GM12878 (cell line): Measurements from ENCODE around the gene CNN1. TPM values are rescaled to one million over a fixed set of nuclear protein-coding genes. Genes with fewer than 3 reads are reported as not detected.

Experiments used
- ATAC-seq: fragments of 200-7000 bp; cut with Tn5 transposase; 3 replicates; pipeline ENCODE4 v1.9.1; 2020; ENCODE audit warnings: mild to moderate bottlenecking, moderate library complexity
- BruUV-seq: library from RNA; stranded (reverse); fragments of 400-500 nt; replicated peaks from 2 replicates; lab custom pipeline; 2021; lab: Mats Ljungman, UMichigan
- CTCF ChIA-PET: fragments of 300-600 bp; sonication (Branson Sonifier 250); formaldehyde crosslinking; extraction: SDS; loops from one replicate; lab custom pipeline; 2021; ENCODE audit warnings: inconsistent platforms; lab: Yijun Ruan, JAX
- POLR2A ChIA-PET: fragments of 350-600 bp; formaldehyde crosslinking; extraction: SDS; loops from one replicate; lab custom pipeline; 2021; ENCODE audit warnings: inconsistent platforms; lab: Charles Lee
- RAD21 ChIA-PET: fragments of 300-600 bp; sonication (Branson Sonifier 250); formaldehyde crosslinking; loops from one replicate; lab custom pipeline; 2023; ENCODE audit warnings: antibody characterized with exemption; ENCODE audit not compliant: unreplicated experiment; lab: Charles Lee
- SMC1A ChIA-PET: fragments of 300-600 bp; sonication (Branson Sonifier 250); formaldehyde crosslinking; loops from one replicate; lab custom pipeline; 2023; ENCODE audit not compliant: unreplicated experiment, uncharacterized antibody; lab: Charles Lee
- DNase-seq: peaks from one replicate; pipeline ENCODE4 v3.0.0-alpha.2; 2011; ENCODE audit warnings: low read depth, low spot score
- FAIRE-seq: peaks from 3 replicates; lab custom pipeline; 2011; peaks lifted over from hg19 to GRCh38; lab: Jason Lieb, UNC
- H2AFZ ChIP-seq: 2 replicates; pipeline ENCODE4 v1.6.0; 2011; ENCODE audit warnings: low read depth, low read length, control low read depth; ENCODE audit not compliant: control insufficient read depth
- H3K27ac ChIP-seq: 2 replicates; pipeline ENCODE4 v1.5.1; 2011; ENCODE audit warnings: control low read depth; ENCODE audit not compliant: control insufficient read depth, insufficient read depth
- H3K27me3 ChIP-seq, 2 experiments: replicated peaks in 1 of 2; 2 replicates each; pipeline versions ENCODE4 v1.6.0 to v1.6.1; 2011; ENCODE audit warnings: low read length in 1 of 2; ENCODE audit not compliant: control insufficient read depth in 2 of 2, insufficient read depth in 2 of 2
- H3K36me3 ChIP-seq, 2 experiments: 2 replicates each; pipeline ENCODE4 v1.5.1; 2011; ENCODE audit warnings: low read length in 1 of 2; ENCODE audit not compliant: control insufficient read depth in 2 of 2, insufficient read depth in 2 of 2
- H3K4me1 ChIP-seq: 2 replicates; pipeline ENCODE4 v1.6.1; 2011; ENCODE audit warnings: mild to moderate bottlenecking, low read length, moderate library complexity, mixed read lengths; ENCODE audit not compliant: control insufficient read depth, insufficient read depth
- H3K4me2 ChIP-seq: 2 replicates; pipeline ENCODE4 v1.6.0; 2011; ENCODE audit warnings: control low read depth; ENCODE audit not compliant: control insufficient read depth, insufficient read depth
- H3K4me3 ChIP-seq: fragments of 200-600 bp; sonication (generic); 2 replicates; pipeline ENCODE4 v1.5.1; 2016
- H3K79me2 ChIP-seq: 2 replicates; pipeline ENCODE4 v1.6.0; 2011; ENCODE audit warnings: low read length; ENCODE audit not compliant: control insufficient read depth, insufficient read depth
- H3K9ac ChIP-seq: 2 replicates; pipeline ENCODE4 v1.8.0; 2011; ENCODE audit warnings: low read length, control low read depth, mixed read lengths; ENCODE audit not compliant: control insufficient read depth, insufficient read depth
- H3K9me3 ChIP-seq: replicated peaks from 3 replicates; pipeline ENCODE4 v1.5.1; 2011; ENCODE audit warnings: mild to moderate bottlenecking, low read length; ENCODE audit not compliant: control insufficient read depth, insufficient read depth
- H4K20me1 ChIP-seq: 2 replicates; pipeline ENCODE4 v1.6.0; 2011; ENCODE audit not compliant: control insufficient read depth, insufficient read depth
- EP300 ChIP-seq, 2 experiments: fragments of 150-350 bp in 1 of 2; IDR thresholded peaks; 2 replicates each; pipeline ENCODE4 v1.6.1; 2011 to 2012; ENCODE audit warnings: low read depth in 2 of 2, low read length in 2 of 2, borderline replicate concordance in 1 of 2, improper control_type of control experiment in 1 of 2, inconsistent platforms in 1 of 2; ENCODE audit not compliant: control insufficient read depth in 1 of 2
- ETV6 ChIP-seq, 2 experiments: fragments of 450-650 bp in 1 of 2; IDR thresholded peaks in 1 of 2; conservative IDR thresholded peaks in 1 of 2; 2 replicates each; pipeline ENCODE4 v1.6.1; 2014; ENCODE audit warnings: antibody characterized with exemption in 1 of 2, borderline replicate concordance in 1 of 2, low read depth in 1 of 2, mild to moderate bottlenecking in 1 of 2, moderate library complexity in 1 of 2
- NR2C2 ChIP-seq: IDR thresholded peaks from 2 replicates; pipeline ENCODE4 v1.6.1; 2011; ENCODE audit warnings: borderline replicate concordance, low read depth; ENCODE audit not compliant: control insufficient read depth, insufficient read length
- SMAD5 ChIP-seq: IDR thresholded peaks from 2 replicates; pipeline ENCODE4 v1.6.1; 2016; ENCODE audit warnings: antibody characterized with exemption, low read depth
- ZNF622 ChIP-seq: fragments of 450-650 bp; IDR thresholded peaks from 2 replicates; pipeline ENCODE4 v1.6.1; 2017; ENCODE audit warnings: mild to moderate bottlenecking, inconsistent platforms
- ZNF687 ChIP-seq: fragments of 450-650 bp; IDR thresholded peaks from 2 replicates; pipeline ENCODE4 v1.6.1; 2017; ENCODE audit warnings: mild to moderate bottlenecking, moderate library complexity
- ZSCAN29 ChIP-seq: fragments of 450-650 bp; IDR thresholded peaks from 2 replicates; pipeline ENCODE4 v1.6.1; 2017; ENCODE audit warnings: mild to moderate bottlenecking, moderate library complexity
- WGBS: methylation state at CpG from one replicate; pipeline ENCODE4 v1.1.6; 2016; ENCODE audit warnings: low lambda C conversion rate; ENCODE audit not compliant: insufficient replicate concordance, insufficient coverage; ENCODE audit errors: missing lambda C conversion rate; 5-methylcytosine and 5-hydroxymethylcytosine counted together
- in situ Hi-C: fragments of 300-500 bp; cut with MboI; formaldehyde crosslinking; loops from 9 replicates; pipeline ENCODE4 v1.14.3; 2018; ENCODE audit warnings: mixed read lengths
- intact Hi-C: fragments of 100-400 bp; cut with micrococcal nuclease; formaldehyde crosslinking; loops from one replicate; pipeline ENCODE4 v1.14.2; 2022; ENCODE audit not compliant: unreplicated experiment
- polyA plus RNA-seq, 11 experiments: library from polyadenylated mRNA; depleted of rRNA in 4 of 11; unstranded in 6 of 11; stranded (reverse) in 5 of 11; fragments of >200 nt; fragmentation: Nextera tagmentation in 4 of 11; fragmentation: Illumina TruSeq in 1 of 11; extraction: Ambion mirVana in 4 of 11; extraction: Trizol in 1 of 11; gene quantifications; 1 replicate in 1 of 11; 2 replicates in 10 of 11; pipeline versions ENCODE4 v1.2.1 to v1.2.3, GENCODE V29; 2011 to 2016; ENCODE audit warnings: inconsistent platforms in 2 of 11, missing spikeins in 2 of 11, low read depth in 1 of 11
- total RNA-seq, 4 experiments: library from RNA; depleted of rRNA in 3 of 4; stranded (reverse); fragments of >200 nt in 3 of 4; fragmentation: Illumina TruSeq in 1 of 4; extraction: Trizol in 1 of 4; gene quantifications; 2 replicates each; pipeline versions ENCODE4 v1.2.1 to v1.2.3, GENCODE V29; 2013 to 2021

Gene CNN1
- total and polyA plus RNA-seq, 10 of the 15 experiments (the other 5 are each of a cell fraction or from before 2014, with no cell fraction given): 0.03 to 0.58 (median 0.22) TPM; not detected in 1

- no peak for TF ChIP-seq ZNF687
- TF ChIP-seq SMAD5: no peak
These were observed at the start of gene CNN1 (continued) for GRCh38 chr19:11538232-11539036.

GRCh38 chr19:11489378-11489777 lies 49.3 kb upstream of the CNN1 start:
- RAD21 ChIA-PET: no interaction called here
- Histone ChIP-seq H2AFZ (no peak overlapping the region), H3K4me3 (no peak overlapping the region), H3K4me2 (no peak overlapping the region), H3K9ac (no peak overlapping the region), H3K79me2 (no peaks in the 10 kb centered on the region), H3K36me3 (peaks cover 0 to 5% of the 10 kb centered on the region in 2 experiments; a peak in 2 of 4 replicates), H4K20me1 (no peaks in the 10 kb centered on the region), H3K4me1 (no peaks in the 10 kb centered on the region), H3K27ac (no peak overlapping the region), H3K27me3 (no peaks in the 10 kb centered on the region), H3K9me3 (no peaks in the 10 kb centered on the region)
- SMC1A ChIA-PET: no interaction called here
- CTCF ChIA-PET: no interaction called here
- TF ChIP-seq ETV6 (conservative IDR thresholded peaks at IDR 0.05 in 1 of 2, IDR thresholded peaks at IDR 0.05 in 1 of 2; ENCODE audit: borderline replicate concordance in 1 of 2, low read depth in 1 of 2) (no peak), ZSCAN29 (no peak), NR2C2 (no peak), ZNF622 (no peak), EP300 (IDR thresholded peaks at IDR 0.05; ENCODE audit: borderline replicate concordance in 1 of 2, control insufficient read depth in 1 of 2, low read depth in 2 of 2, low read length in 2 of 2) (no peak)
- in situ Hi-C loops (no loop called here), intact Hi-C loops (no loop called here)
- no peak for DNase-seq
- POLR2A ChIA-PET: no interaction called here
- ATAC-seq: no peak
- FAIRE-seq: no peak
- no TSS peak for BruUV-seq
- 77% methylated on average over 7 of the region's 7 CpGs for WGBS
